GM12864 (cell line): ENCODE data around the gene GAK.

Experiments used
- DNase-seq: peaks from one replicate; pipeline ENCODE4 v3.0.0-alpha.2; 2011; ENCODE audit warnings: low read depth
- H3K4me3 ChIP-seq: 2 replicates; pipeline ENCODE4 v1.5.1; 2011; ENCODE audit warnings: mild to moderate bottlenecking, low read depth, low read length, control low read depth
- CTCF ChIP-seq: IDR thresholded peaks from 2 replicates; pipeline ENCODE4 v1.5.1; 2011; ENCODE audit warnings: low read depth, mild to moderate bottlenecking, moderate library complexity, low read length, control low read depth, inconsistent platforms; ENCODE audit errors: missing control alignments

The GAK gene

GRCh38 chr4:963276-964225 lies 31.4 kb upstream of the GAK start:
- DNase-seq = no peak
- TF ChIP-seq CTCF = no peak
- H3K4me3 ChIP-seq = no peak overlapping the region

GRCh38 chr4:962231-963208 lies 30.4 kb upstream of the GAK start:
- no peak for TF ChIP-seq CTCF
- DNase-seq = no peak
- no peak overlapping the region for H3K4me3 ChIP-seq

GRCh38 chr4:961351-962230 lies 29.5 kb upstream of the GAK start:
- no peak overlapping the region for H3K4me3 ChIP-seq
- DNase-seq = no peak
- no peak for TF ChIP-seq CTCF

GRCh38 chr4:960636-961350 lies 28.7 kb upstream of the GAK start:
- DNase-seq = no peak
- no peak for TF ChIP-seq CTCF
- H3K4me3 ChIP-seq = no peak overlapping the region

GRCh38 chr4:960140-960635 lies 28.1 kb upstream of the GAK start:
- no peak for DNase-seq
- TF ChIP-seq CTCF = no peak
- no peak overlapping the region for H3K4me3 ChIP-seq
